ENCODE results near the gene CCDC85A. TPM values are rescaled to one million over a fixed set of nuclear protein-coding genes. Genes with fewer than 3 reads are reported as not detected.

Gene CCDC85A
- total and polyA plus RNA-seq, 2 of the 4 experiments (the other 2 are of a cell fraction): 1.1 to 2.2 TPM

DNA sequence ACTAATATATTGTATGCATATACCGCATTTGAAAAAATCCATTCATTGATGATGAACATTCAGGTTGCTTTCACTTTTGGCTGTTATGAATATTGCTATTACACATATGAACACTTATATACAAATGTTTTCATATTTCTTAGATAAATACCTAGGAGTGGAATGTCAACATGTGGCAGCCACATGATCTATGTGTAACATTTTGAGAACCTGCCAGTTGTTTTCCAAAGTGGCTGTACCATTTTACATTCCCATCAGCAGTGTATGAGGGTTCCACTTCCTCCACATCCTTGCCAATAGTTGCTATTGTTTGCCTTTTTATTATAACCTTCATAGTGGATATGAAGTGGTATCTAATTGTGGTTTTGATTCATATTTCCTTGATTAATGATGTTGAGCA, 40.5 kb downstream of the CCDC85A start:
- Histone ChIP-seq H3K4me1 (ENCODE audit: control insufficient read depth, insufficient read depth, low read length) (no peaks in the 10 kb centered on the region), H4K5ac (ENCODE audit: low read depth, low read length) (no peak overlapping the region), H4K91ac (ENCODE audit: insufficient read depth, low read depth, low read length) (no peak overlapping the region), H3K4me2 (ENCODE audit: low read depth, low read length) (no peak overlapping the region), H2BK20ac (ENCODE audit: low read depth, low read length) (no peak overlapping the region), H4K8ac (ENCODE audit: low read depth in 2 of 2, low read length in 2 of 2) (no peak overlapping the region), H3K18ac (ENCODE audit: low read depth, low read length) (no peak overlapping the region), H3K4me3 (ENCODE audit: insufficient read depth, low read depth, low read length) (no peak overlapping the region), H3K9ac (ENCODE audit: low read depth, low read length) (no peak overlapping the region), H2AK5ac (ENCODE audit: low read depth, low read length) (no peak overlapping the region), H3K9me1 (ENCODE audit: insufficient read depth, low read length) (no peaks in the 10 kb centered on the region), H4K20me1 (ENCODE audit: insufficient read depth, low read length) (no peaks in the 10 kb centered on the region), H3K4ac (ENCODE audit: low read depth, low read length) (no peak overlapping the region), H3K36me3 (ENCODE audit: control insufficient read depth, insufficient read depth, low read length) (no peaks in the 10 kb centered on the region), H3K56ac (ENCODE audit: extremely low read depth, insufficient read depth, low read length) (no peak overlapping the region), H3K27ac (ENCODE audit: insufficient read depth, low read length) (no peak overlapping the region), H3K23ac (ENCODE audit: low read depth, low read length) (no peak overlapping the region), H3K14ac (replicated peaks; ENCODE audit: low read depth, low read length) (no peak overlapping the region), H2BK15ac (ENCODE audit: low read depth, low read length) (no peak overlapping the region), H2AFZ (replicated peaks; ENCODE audit: low read length, poor library complexity) (no peak overlapping the region), H3K9me3 (ENCODE audit: control insufficient read depth, insufficient read depth, low read length) (no peaks in the 10 kb centered on the region), H2AK9ac (replicated peaks; ENCODE audit: low read depth, low read length, poor library complexity) (no peak overlapping the region), H2BK120ac (ENCODE audit: low read depth, low read length) (no peak overlapping the region), H2BK5ac (ENCODE audit: low read depth, low read length, poor library complexity, severe bottlenecking) (no peak overlapping the region), H3K27me3 (ENCODE audit: control insufficient read depth, insufficient read depth, low read length) (no peaks in the 10 kb centered on the region), H3K79me1 (ENCODE audit: low read depth in 1 of 2, low read length in 2 of 2) (no peaks in the 10 kb centered on the region)
- TF ChIP-seq, protein P1, sequence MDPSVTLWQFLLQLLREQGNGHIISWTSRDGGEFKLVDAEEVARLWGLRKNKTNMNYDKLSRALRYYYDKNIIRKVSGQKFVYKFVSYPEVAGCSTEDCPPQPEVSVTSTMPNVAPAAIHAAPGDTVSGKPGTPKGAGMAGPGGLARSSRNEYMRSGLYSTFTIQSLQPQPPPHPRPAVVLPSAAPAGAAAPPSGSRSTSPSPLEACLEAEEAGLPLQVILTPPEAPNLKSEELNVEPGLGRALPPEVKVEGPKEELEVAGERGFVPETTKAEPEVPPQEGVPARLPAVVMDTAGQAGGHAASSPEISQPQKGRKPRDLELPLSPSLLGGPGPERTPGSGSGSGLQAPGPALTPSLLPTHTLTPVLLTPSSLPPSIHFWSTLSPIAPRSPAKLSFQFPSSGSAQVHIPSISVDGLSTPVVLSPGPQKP (IDR thresholded peaks at IDR 0.05; ENCODE audit: borderline replicate concordance, low read depth, low read length): no peak
- TF ChIP-seq POLR2A (IDR thresholded peaks at IDR 0.05; ENCODE audit: low read depth, low read length): no peak
- TF ChIP-seq BHLHE40 (IDR thresholded peaks at IDR 0.05; ENCODE audit: low read depth, low read length): no peak
- TF ChIP-seq NFE2L2 (IDR thresholded peaks at IDR 0.05; ENCODE audit: low read depth, low read length): no peak
- TF ChIP-seq, protein P2, sequence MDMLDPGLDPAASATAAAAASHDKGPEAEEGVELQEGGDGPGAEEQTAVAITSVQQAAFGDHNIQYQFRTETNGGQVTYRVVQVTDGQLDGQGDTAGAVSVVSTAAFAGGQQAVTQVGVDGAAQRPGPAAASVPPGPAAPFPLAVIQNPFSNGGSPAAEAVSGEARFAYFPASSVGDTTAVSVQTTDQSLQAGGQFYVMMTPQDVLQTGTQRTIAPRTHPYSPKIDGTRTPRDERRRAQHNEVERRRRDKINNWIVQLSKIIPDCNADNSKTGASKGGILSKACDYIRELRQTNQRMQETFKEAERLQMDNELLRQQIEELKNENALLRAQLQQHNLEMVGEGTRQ (IDR thresholded peaks at IDR 0.05; ENCODE audit: low read depth, low read length): no peak
- no peak for TF ChIP-seq SMC3 (IDR thresholded peaks at IDR 0.05; ENCODE audit: low read depth, low read length)
- no peak for TF ChIP-seq RCOR1 (IDR thresholded peaks at IDR 0.05; ENCODE audit: insufficient replicate concordance, low read length)
- no peak for TF ChIP-seq MAZ (IDR thresholded peaks at IDR 0.05; ENCODE audit: borderline replicate concordance, low read depth, low read length)
- no peak for TF ChIP-seq RFX5 (IDR thresholded peaks at IDR 0.05; ENCODE audit: low read depth, low read length)
- no peak for TF ChIP-seq MXI1 (IDR thresholded peaks at IDR 0.05; ENCODE audit: borderline replicate concordance, low read depth, low read length)
- no peak for TF ChIP-seq CHD1 (IDR thresholded peaks at IDR 0.05; ENCODE audit: low read depth, low read length)
- TF ChIP-seq RAD21 (IDR thresholded peaks at IDR 0.05; ENCODE audit: low read length): no peak
- no peak for TF ChIP-seq CEBPB (IDR thresholded peaks at IDR 0.05; ENCODE audit: low read depth, low read length)
- in situ Hi-C loops (cut with MboI; ENCODE audit: low sequenced_read_pairs) (no loop called here), intact Hi-C loops (cut with micrococcal nuclease) (no loop called here), dilution Hi-C loops (cut with HindIII; ENCODE audit: low sequenced_read_pairs, unreplicated experiment) (no loop called here)
- ChIA-PET CTCF (no interaction called here), POLR2A (ENCODE audit: unreplicated experiment) (no interaction called here)
- WGBS, 2 experiments (ENCODE audit: extremely low coverage in 2 of 2, insufficient read length in 1 of 2): no CpG with 5 or more reads among the region's 1 CpG
- no peak for ATAC-seq (ENCODE audit: low read depth)
- BruUV-seq (replicated peaks): no TSS peak
- DNase-seq: no peak

Measured in IMR-90 (cell line).